Stimulated activated CD4-positive, alpha-beta T cell treated with anti-CD3 and anti-CD28 coated beads, Interleukin-15, amount 100 ng/mL, for 48 hours (primary cell): Measurements from ENCODE around the gene GBE1.

Experiments used
- DNase-seq, 2 donors: peaks; one replicate each; pipeline ENCODE4 v3.0.0-alpha.2; 2020; ENCODE audit warnings: low read depth in 2 of 2

Gene GBE1

DNA sequence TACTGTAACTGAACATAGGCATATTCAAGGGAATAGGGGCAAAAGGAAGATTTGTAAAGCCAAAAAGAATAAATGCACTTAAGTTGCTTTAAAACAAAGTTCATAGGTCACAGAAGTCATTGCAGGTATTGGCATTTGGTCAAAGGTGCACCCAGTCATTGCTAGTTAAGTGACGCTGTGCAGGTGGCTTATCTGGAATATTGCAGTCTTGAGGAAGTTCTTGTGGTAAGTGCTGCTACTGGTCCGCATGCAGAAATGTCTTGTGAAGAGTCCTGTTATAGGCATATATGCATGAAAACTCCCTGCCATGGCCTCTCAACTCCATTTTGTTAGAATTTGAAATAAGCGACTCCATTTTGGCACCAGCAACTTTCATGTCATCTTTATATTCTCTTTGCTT lies 293.1 kb downstream of the GBE1 start:
- no peak for DNase-seq

DNA sequence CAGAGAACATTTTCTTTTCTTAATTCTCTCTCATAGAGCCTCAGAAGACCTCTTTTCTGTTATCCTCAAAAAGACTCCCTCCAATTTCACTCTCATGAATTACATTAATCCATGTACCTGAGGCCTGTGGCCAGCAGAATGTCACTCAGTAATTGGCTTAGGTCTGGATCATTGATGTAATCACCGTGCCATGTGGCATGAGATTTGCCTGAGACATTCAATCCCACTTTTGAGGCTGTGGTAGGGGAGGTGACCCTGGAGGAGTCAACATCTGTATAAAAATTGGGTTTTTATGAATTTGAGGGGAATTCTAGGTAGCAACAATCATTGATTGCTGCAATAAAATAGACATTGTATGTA lies 295.3 kb downstream of the GBE1 start:
- DNase-seq: no peak

DNA sequence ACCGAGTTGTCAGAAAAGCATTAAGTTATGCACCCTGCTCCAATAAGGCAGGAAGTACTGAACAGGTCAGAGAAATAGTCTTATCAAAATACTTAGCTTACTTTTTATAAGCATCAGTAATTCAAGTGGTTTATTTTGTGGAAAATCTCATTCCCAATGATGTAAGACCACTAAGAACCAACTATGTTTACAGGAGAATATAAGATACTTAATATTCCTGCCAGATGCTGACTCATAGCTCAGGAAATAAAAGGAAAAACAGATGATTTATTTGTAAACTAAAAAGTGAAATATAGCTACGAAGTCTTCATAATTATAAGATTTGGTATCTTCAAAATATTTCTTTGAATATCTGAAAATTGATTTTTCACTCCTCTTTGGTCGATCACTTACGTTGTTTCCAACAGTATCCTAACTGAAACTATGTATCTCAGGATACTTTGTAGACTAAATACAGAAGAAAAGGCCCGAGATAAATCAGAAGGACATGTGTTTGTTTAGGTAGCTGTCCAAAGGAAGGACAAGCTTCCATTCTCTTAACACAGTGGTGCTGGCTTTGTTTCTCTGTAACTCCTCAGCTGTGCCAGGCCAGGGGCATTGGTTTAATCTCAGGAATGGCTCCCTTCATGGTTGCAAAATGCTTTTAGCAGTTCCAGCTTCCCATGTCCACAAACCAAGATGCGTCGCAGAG lies 295.8 kb downstream of the GBE1 start:
- no peak for DNase-seq

DNA sequence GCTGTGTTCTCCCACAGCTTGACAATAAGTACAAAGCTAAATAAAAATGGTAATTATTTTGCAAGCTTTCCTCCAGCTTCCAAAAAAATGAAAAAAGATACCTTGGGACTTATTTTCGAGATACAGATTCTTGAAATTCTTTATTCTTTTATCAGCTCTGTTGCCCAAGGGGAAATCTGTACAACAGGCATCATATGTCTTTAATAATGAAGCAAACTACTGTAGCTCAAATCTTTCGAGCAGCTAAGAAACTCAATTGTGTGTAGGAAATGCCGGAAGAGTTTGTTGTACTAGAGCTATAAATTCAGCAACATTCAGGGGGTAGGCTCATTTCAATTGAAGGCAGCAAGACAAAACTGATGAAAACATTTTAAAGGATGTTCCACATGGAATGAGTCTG lies 297.7 kb downstream of the GBE1 start:
- DNase-seq: no peak

DNA sequence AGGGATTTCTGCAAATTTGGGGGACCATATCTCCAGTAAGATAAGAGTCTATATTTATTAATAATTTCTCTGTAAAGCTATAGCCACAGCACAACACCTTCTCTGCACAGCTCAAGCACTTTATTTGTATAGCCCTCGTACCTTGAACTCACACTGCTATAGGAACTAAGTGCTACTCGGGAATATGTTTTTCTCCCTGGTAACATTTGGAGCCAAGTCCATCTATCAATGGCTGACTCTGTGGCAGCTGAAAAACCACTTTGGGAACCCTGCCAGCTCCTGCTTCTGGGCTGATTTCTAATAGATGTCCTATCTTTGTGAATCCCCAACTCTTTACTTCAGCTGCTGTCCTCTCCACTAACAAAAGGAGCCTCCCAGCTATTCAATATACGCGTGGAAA lies 298.5 kb downstream of the GBE1 start:
- no peak for DNase-seq

DNA sequence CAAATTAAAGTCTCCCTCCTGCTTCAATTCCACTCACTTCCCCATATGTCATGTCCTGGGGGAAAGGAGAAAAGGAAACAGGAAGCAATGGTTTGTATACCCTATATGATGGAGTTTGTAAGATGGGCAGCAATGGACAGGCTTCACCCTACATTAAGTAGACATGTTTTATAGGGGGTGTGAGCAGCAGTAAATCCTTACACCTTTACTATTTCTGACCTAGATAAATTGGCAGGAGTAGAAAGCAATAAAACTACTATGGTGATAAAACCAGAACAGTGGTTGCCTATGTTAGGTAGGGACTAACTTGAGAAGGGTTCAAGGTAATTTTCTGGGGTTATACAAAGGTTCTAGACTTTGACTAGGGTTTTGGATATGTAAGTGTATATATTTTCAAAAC lies 301.7 kb downstream of the GBE1 start:
- DNase-seq: no peak

DNA sequence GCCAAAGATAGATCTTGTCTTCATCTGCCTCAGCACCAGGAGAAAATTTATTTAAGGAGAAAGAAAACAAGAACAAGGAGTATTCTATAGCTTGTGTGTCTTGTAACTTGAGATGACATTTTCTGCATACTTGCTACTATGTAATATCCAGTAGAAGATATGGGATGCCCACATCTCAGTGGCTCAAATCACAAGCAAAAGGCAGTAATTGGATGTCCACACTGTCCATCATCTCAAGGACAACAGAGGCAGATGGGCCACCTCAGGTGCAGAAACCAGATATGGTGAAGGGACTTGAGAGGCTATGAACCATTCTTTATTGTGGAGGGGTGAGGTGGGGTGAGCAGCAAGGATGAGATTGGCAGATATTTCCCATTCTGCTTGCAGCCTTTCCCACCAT lies 309.0 kb downstream of the GBE1 start:
- DNase-seq: no peak

DNA sequence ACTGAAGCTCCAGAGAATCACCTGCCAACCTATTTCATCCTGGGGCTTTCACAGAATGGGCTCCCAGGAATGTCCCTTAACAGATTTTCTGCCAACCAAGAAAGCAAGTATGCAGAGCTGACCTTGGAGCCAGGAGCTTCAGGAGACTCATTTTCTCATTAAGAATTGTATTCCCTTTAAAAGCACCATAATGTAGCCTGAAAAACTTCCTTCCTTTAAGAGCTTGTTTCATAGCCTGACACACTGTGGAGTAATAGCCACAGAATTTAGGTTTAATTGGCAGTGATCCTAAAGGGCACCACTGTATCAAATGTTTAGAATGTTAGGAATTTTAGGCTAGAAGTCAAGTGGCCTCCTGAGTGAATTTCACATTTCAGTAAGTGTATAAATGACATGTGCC lies 309.8 kb downstream of the GBE1 start:
- no peak for DNase-seq

DNA sequence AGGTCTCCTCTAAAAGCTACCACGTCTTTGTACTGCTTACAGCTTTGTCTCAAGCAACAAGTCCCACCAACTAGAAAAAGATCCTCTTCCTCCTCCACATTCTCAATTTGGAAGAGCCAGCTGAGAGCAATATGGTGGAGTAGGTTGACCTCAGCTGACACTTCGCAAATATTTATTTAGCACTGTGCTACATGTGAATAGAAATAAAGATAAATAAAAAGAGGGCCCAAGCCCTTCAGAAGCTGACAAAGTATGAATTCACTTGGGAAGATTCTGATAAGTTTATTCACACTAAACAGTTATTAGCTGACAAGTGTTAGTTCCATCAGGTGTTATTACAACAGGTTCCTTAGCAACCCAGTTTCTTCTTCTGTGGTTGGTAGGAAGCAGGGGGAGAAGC lies 310.3 kb downstream of the GBE1 start:
- no peak for DNase-seq

DNA sequence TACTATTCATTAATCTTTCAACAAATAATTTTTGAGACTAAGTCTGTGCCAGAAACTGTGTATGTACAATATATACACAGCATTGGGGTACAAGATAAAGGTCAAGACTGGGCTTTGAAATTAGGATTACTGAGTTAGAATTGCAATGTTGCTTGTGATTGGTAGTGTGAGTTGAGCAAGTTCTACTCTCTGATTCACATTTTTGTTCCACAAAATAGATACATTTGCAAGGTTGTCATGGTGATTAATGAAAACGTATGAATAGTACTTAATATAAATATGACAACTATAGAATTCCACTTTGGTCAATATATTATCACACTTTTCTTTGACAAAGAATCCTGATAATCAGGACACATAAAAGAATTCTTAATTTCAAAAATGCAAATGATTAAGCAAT lies 314.6 kb downstream of the GBE1 start:
- DNase-seq: no peak

DNA sequence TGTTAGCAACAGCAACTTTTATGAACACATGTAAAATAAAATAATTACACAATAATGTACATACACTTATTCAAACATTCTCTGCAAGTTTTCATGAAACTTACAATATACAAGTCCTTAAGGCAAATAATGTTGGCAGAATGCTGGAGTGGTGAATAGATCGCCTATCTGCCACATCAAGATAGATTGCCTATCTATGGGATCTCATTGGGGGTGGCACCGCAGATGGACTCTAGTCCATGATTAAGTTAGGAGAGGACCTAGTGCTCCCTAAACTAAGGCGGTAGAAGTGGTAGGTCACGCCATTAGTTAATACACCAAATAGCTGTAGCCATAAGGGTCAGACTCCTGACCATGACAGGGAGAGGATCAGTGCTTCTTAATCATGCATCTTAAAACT lies 315.7 kb downstream of the GBE1 start:
- no peak for DNase-seq

DNA sequence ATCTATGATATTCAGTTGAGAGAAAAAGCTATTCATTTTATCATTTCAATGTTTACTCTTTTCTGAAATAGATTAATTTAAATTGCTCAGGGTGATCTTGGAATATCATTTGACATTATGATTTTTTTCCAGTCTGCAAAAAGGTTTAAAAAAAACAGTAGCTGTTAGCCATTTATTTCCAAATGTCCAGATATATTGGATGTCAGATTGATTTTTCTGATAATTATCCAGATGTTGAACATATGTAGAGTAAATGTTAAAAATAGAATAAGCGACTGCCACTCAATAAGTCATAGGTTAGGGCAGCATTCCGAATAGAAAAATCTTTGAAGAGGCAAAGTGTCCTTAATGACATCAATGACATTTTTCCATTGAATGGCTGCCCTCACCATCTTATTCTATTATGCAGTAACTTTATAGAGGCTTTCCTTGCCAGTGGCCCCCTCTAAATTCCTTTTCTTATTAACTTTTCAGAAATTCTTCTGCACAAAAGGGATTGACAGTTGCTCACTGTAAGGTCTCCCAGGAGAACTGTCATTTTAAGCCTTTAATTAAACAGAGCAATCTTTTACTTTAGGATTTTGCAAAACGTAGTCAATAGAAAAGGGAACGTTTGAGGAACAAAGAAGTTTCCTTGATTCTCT lies 316.5 kb downstream of the GBE1 start:
- DNase-seq: no peak

DNA sequence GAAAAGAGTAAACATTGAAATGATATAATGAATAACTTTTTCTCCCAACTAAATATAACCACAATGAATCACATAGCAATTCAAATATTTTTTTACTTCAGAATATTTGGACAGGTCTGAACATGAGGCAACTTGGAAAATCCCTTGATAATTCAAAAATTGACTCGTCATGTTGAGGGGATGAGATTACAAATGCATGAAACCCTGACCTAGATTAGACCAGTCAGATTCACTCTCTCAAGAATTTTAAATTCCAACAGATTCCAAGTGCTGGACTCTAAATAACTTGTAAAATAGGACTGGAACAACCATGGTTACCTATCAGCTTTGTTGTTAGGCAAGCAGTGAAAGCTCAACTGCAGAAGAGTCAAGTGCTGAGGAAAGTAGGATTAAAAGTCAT lies 317.5 kb downstream of the GBE1 start:
- DNase-seq: no peak

DNA sequence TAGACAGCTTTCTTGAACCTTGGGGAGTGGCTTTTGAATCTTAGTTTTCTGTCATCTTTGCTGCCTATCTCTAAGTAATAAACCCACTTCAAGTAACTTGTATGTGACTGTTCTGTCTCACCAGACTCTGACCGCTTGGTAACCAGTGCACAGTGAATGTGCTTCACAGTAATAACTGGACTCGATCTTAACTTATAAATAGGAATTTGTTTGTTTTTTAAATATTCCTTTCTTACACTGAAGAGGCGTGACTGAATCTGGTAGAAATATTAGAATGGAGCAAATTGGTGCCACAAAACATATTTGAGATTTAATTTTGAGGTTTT lies 318.0 kb downstream of the GBE1 start:
- DNase-seq: no peak

DNA sequence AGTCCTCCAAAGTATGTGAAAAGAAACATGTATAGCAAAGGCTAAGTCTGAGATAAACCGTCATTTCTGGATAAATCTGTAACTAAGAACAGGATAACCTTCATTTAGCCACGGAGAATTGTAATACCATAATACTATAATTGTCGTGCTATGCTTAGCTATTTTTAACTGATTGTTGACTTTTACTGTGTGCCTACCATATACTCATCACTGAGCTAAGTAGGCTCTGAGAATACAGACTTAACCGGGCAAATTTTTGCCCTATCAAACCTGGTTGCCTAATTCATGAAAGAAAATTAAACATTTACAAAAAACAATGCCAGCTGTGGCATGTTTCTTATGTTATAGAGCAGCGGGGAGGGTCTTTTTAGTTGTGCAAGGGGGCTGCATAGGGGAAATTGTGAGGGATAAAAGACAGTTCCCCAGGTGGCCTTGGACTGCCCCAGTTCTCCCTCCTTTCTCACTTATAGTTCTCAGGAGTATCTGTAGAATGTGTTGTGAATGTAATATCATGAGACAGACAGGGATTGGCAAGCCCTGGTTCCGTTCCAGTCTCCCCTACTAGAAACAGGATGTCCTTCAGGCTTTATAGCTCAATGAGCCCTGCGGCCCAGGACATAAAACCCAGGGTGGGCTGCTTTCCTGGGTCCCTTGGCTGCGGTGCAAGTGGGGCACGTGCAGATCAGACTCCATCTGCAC lies 318.5 kb downstream of the GBE1 start:
- no peak for DNase-seq

DNA sequence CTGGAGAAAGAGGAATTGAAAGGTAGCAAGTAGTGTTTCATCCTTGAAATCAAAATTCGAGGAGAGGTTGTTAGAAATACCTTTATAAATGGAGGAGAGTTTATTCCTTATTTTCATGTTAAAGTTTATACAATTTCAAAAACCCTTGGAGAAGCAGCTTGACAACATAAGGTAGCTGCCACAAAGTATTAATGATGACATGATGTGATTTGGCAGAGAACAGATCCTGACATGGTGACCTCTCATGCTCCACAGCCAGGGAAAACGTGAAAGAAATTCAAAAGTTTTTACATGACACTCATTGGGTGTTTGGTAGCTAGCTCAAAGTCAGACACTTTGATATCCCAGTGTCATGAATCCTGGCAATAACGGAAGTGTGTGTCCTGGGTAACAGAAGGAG lies 320.8 kb downstream of the GBE1 start:
- no peak for DNase-seq
